Esophagus muscularis mucosa (tissue), 4 donors: ENCODE data around the gene MBL2.

Source experiments
- EP300 ChIP-seq: sonication (generic); formaldehyde crosslinking; IDR thresholded peaks from one replicate; pipeline ENCODE4 v1.6.1; 2017; ENCODE audit warnings: antibody characterized with exemption
- POLR2A ChIP-seq: fragments of 450-650 bp; IDR thresholded peaks from one replicate; pipeline ENCODE4 v1.6.1; 2017; ENCODE audit warnings: antibody characterized with exemption, moderate library complexity, mild to moderate bottlenecking, low read depth
- TF ChIP-seq, protein P1 (sequence below), 3 experiments: fragments of 200-600 bp in 2 of 3; fragments of 450-650 bp in 1 of 3; sonication (generic) in 2 of 3; IDR thresholded peaks; one replicate each; pipeline ENCODE4 v1.5.1; 2017 to 2019; ENCODE audit warnings: antibody characterized with exemption in 3 of 3, mild to moderate bottlenecking in 2 of 3, moderate library complexity in 1 of 3

DNA sequence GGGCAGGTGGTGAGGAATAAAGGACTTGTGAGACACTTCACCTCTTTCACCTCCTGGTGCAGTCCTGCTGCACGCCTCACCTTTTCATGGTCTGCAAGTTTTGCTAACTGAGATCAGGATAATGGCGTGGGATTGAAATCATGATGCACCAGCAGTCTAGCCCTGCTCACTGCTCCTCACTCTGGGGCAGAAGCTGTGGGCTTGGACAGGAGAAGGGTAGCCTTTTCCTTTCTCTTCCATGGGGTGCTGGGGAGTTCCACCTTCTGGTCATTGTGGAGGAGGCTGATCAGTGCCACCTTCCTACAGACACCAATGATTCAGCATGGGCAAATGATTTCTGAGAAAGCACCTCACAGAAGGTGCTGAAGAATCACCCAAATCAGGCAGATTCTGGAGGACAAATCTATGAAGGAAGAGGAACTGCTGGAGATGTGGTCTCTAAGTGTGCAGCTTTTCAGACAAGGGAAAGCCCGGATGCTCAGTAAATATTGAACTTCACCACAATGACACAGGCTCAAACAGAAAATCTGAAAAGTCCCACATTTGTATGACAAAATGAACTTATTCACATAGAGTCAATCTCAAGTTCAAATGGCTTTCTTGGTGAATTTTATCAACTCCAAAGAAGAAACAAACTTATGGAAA lies 19.7 kb downstream of the MBL2 start:
- TF ChIP-seq EP300: no peak
- TF ChIP-seq, protein P1, sequence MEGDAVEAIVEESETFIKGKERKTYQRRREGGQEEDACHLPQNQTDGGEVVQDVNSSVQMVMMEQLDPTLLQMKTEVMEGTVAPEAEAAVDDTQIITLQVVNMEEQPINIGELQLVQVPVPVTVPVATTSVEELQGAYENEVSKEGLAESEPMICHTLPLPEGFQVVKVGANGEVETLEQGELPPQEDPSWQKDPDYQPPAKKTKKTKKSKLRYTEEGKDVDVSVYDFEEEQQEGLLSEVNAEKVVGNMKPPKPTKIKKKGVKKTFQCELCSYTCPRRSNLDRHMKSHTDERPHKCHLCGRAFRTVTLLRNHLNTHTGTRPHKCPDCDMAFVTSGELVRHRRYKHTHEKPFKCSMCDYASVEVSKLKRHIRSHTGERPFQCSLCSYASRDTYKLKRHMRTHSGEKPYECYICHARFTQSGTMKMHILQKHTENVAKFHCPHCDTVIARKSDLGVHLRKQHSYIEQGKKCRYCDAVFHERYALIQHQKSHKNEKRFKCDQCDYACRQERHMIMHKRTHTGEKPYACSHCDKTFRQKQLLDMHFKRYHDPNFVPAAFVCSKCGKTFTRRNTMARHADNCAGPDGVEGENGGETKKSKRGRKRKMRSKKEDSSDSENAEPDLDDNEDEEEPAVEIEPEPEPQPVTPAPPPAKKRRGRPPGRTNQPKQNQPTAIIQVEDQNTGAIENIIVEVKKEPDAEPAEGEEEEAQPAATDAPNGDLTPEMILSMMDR (IDR thresholded peaks at IDR 0.05): no peak
- no peak for TF ChIP-seq POLR2A
